ENCODE data around the gene CNTNAP2. TPM values are rescaled to one million over a fixed set of nuclear protein-coding genes. Genes with fewer than 3 reads are reported as not detected.

CNTNAP2 gene
- total RNA-seq, 1 experiment from 2014 or later, result 64.5 TPM

- H4K8ac ChIP-seq (replicated peaks; ENCODE audit: insufficient read length, low read depth, low read length), result no peak overlapping the region
- Mint-ChIP-seq H3K4me3 (no peak overlapping the region), H3K9me3 (no peaks in the 10 kb centered on the region; a peak in 1 of 5 replicates), H3K27ac (no peak overlapping the region; a peak in 1 of 7 replicates), H3K27me3 (ENCODE audit: low read depth) (no peaks in the 10 kb centered on the region), H3K4me1 (peaks cover 5 to 7% of the 10 kb centered on the region in 2 experiments; a peak in 2 of 4 replicates), H3K36me3 (ENCODE audit: insufficient read depth in 1 of 3, low read depth in 3 of 3) (no peaks in the 10 kb centered on the region)
- no peak overlapping the region for H4K91ac ChIP-seq (ENCODE audit: insufficient read length, low read depth, low read length)
- no peaks in the 10 kb centered on the region for H3K79me1 ChIP-seq (ENCODE audit: insufficient read depth, low read depth, low read length, poor library complexity, severe bottlenecking)
- no peaks in the 10 kb centered on the region for H3K9me3 ChIP-seq (ENCODE audit: control insufficient read depth, low read depth, low read length)
- H4K20me1 ChIP-seq (ENCODE audit: control insufficient read depth, insufficient read depth, insufficient read length), result no peaks in the 10 kb centered on the region
- DNase-seq, result peak; percentile 66
- WGBS (ENCODE audit: extremely low coverage, insufficient read length, low lambda C conversion rate), result no CpG with 5 or more reads among the region's 8 CpGs
- no peak overlapping the region for H2BK5ac ChIP-seq (ENCODE audit: insufficient read length, low read length)
- no peaks in the 10 kb centered on the region for H3K23me2 ChIP-seq (ENCODE audit: insufficient read length, low read depth, low read length, poor library complexity, severe bottlenecking)
- H2AFZ ChIP-seq (ENCODE audit: low read length), result no peak overlapping the region
- no peak overlapping the region for H2AK5ac ChIP-seq (ENCODE audit: insufficient read length, low read length)
- H3K27me3 ChIP-seq (ENCODE audit: insufficient read depth, low read length), result no peaks in the 10 kb centered on the region
- H2BK15ac ChIP-seq (ENCODE audit: low read depth, low read length), result no peak overlapping the region
- no peak overlapping the region for H3K18ac ChIP-seq (ENCODE audit: insufficient read length, low read depth, low read length)
- no peak overlapping the region for H3T11ph ChIP-seq (ENCODE audit: low read length)
- H3K27ac ChIP-seq (ENCODE audit: insufficient read length, low read depth, low read length), result no peak overlapping the region
- H2BK120ac ChIP-seq (ENCODE audit: low read depth, low read length, poor library complexity, severe bottlenecking), result no peak overlapping the region
- no peak overlapping the region for H3K23ac ChIP-seq (ENCODE audit: insufficient read length, low read depth, low read length)
- H3K4me2 ChIP-seq (ENCODE audit: insufficient read depth, insufficient read length, low read length), result no peak overlapping the region
- H2BK20ac ChIP-seq (ENCODE audit: low read depth, low read length, poor library complexity, severe bottlenecking), result no peak overlapping the region
- no peak overlapping the region for H3K56ac ChIP-seq (ENCODE audit: insufficient read length, low read depth, low read length)
- no peak overlapping the region for H2BK12ac ChIP-seq (ENCODE audit: insufficient read length, low read depth, low read length)
- H3K9ac ChIP-seq (ENCODE audit: extremely low read depth, insufficient read length, low read length), result no peak overlapping the region
- no peaks in the 10 kb centered on the region for H3K79me2 ChIP-seq (ENCODE audit: insufficient read depth, low read length)
- no peak overlapping the region for H3K14ac ChIP-seq (ENCODE audit: insufficient read depth, low read length)
- H3K4me1 ChIP-seq (ENCODE audit: insufficient read depth, low read length), result no peaks in the 10 kb centered on the region
- H3K4ac ChIP-seq (ENCODE audit: low read depth, low read length), result no peak overlapping the region
- H4K5ac ChIP-seq (ENCODE audit: insufficient read length, low read depth, low read length), result no peak overlapping the region
- TF ChIP-seq CTCF (conservative IDR thresholded peaks at IDR 0.05), result peak; percentile 86
Measured at GRCh38 chr7:147245274-147245673, 1128.7 kb downstream of the CNTNAP2 start.
